Fibroblast of the conjunctiva (primary cell): Measurements from ENCODE around the gene WDFY2.

Experiments
- DNase-seq: peaks from one replicate; pipeline ENCODE4 v3.0.0-alpha.2; 2010; ENCODE audit warnings: low read depth

The WDFY2 gene

GRCh38 chr13:51601601-51602565, 17.6 kb downstream of the WDFY2 start:
- no peak for DNase-seq

GRCh38 chr13:51603716-51604115, 19.5 kb downstream of the WDFY2 start:
- DNase-seq, result no peak

GRCh38 chr13:51605698-51606097, 21.4 kb downstream of the WDFY2 start:
- DNase-seq, result no peak

DNA sequence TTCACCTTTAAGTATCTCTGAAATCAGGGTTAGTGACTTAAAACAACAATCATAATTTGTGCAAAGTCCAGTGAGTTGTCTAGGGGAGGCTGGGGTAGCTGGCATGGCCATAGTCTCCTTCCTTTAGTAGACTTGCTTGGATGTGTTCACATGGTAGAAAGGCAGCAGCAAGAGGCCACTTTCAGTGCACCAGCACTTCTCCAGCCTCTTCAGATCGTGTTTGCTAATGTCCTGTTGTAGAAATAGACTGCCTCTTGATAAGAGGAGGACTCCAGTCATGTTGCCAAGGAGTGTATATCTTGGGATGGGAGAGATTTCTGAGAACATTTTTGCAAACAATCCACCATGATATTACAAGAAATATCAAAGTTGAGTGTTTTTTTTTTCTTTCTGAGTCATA, 22.9 kb downstream of the WDFY2 start:
- no peak for DNase-seq

DNA sequence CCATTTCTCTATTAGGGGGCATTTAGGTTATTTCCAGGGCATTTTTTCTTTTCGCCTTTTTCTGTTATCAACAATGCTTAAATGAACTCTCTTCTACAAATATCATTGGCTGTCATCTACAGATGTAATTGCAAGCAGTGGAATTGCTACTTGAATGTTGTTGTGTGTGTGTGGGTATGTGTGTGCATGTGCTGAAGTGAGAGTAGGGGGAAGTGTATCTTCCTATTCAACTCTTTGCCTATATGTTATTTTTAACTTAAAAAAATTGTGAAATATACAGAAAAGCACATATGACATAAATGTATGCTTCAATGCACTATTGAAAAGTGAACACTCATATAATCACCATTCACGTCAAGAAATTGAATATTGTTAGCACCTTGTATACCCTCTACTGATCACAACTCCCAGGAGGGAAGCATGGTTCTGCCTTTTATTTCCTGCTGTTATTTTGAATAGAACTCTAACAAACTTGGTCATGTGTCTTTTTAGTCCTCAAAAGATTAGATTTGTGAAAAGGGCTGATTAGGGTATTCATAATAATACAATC, 24.7 kb downstream of the WDFY2 start:
- DNase-seq, result no peak

- DNase-seq, result no peak
Measured at GRCh38 chr13:51612867-51613266, 28.6 kb downstream of the WDFY2 start.

DNA sequence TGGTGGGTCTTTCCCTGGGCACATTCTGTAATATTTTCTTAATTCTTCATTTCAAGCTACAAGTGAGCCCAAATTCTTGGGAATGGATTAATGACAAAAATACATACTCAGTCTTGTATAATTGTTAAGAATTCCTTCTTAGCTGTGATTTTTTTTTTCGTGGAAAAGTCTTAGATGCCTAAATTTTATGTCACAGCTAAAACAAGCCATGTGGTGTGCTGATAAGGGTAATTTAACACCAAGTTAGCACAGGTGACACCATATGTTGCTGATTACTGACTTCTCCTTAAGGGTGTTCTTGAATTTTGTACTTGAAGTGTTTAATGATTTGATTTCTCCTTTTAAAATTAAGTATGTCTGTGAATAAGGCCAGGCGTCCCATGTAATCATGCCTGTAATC, 29.3 kb downstream of the WDFY2 start:
- DNase-seq, result no peak

- DNase-seq, result no peak
Measured at GRCh38 chr13:51614350-51614786, 30.1 kb downstream of the WDFY2 start.

DNA sequence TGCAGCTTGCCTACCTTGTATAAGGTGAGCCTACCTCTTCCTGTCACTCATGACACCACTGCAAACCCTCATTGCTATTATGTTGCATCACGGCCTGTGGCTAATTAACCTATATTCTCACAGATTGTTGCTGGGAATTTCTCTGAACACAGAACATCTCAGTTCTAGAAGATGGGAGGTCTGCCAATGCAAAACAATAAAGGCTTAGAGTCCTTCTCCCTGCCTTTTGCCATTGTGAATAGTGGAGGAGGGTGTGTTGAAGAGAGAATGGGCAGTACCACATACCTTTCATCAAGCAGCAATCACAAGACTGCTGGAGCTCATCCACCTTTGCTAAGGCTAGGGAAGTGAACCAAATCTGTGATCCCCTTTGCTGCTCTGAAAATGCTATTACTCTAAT, 34.4 kb downstream of the WDFY2 start:
- DNase-seq, result no peak

GRCh38 chr13:51619614-51620013, 35.4 kb downstream of the WDFY2 start:
- no peak for DNase-seq

GRCh38 chr13:51620165-51620983, 36.1 kb downstream of the WDFY2 start:
- no peak for DNase-seq

DNA sequence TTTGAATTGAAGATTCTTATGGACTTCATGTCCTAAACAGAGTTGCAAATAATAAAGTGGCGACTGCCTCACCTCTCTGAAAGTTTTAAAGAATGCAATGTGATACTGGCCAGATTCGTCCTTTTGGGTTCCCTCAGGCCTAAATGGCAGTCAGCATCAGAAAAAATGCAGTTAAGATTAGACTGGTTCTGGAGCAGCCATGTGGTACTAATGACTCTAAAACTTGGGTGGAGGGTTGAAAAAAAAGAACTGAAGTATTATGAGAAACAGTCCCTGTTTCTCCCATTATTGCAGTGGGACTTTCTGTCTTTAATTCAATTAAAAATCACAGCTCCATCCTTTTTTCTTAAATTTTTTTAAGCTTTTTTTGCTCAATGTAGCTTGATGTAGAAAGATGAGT, 37.3 kb downstream of the WDFY2 start:
- no peak for DNase-seq

GRCh38 chr13:51623473-51623872, 39.2 kb downstream of the WDFY2 start:
- no peak for DNase-seq

- DNase-seq, result no peak
Measured at GRCh38 chr13:51624207-51624606, 39.9 kb downstream of the WDFY2 start.

DNA sequence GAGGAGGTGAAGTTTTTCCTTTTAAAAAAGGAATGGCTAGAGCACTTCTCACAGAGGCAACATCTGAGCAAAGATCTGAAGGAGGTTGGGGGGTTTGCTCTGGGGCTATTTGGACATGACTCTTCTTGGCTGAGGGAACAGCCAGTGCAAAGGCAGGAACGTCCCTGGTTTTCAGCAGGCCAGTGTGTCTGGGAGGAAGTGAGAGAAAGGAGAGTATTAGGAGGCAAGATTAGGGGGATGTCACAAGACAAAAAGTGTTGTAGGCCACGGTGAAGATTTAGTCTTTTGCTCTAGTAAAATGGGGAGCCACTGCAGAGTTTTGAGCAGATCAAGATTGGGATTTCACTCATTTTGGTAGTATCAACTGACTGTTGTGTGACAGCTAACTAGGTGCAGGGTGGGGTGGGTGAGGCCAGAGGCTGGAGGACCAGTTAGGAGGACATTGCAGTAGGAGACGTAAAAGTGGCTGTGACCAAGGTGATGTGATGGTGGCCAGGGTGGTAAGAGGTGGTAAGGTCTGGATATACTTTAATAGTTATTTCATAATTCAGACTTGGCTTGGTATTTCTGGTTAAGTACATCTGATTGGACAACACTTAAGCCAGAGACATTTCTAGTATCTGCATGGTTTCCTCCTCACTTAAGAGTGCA, 40.6 kb downstream of the WDFY2 start:
- DNase-seq, result no peak

- no peak for DNase-seq
Measured at GRCh38 chr13:51625555-51626345, 41.5 kb downstream of the WDFY2 start.

- no peak for DNase-seq
Measured at GRCh38 chr13:51626749-51627148, 42.5 kb downstream of the WDFY2 start.

DNA sequence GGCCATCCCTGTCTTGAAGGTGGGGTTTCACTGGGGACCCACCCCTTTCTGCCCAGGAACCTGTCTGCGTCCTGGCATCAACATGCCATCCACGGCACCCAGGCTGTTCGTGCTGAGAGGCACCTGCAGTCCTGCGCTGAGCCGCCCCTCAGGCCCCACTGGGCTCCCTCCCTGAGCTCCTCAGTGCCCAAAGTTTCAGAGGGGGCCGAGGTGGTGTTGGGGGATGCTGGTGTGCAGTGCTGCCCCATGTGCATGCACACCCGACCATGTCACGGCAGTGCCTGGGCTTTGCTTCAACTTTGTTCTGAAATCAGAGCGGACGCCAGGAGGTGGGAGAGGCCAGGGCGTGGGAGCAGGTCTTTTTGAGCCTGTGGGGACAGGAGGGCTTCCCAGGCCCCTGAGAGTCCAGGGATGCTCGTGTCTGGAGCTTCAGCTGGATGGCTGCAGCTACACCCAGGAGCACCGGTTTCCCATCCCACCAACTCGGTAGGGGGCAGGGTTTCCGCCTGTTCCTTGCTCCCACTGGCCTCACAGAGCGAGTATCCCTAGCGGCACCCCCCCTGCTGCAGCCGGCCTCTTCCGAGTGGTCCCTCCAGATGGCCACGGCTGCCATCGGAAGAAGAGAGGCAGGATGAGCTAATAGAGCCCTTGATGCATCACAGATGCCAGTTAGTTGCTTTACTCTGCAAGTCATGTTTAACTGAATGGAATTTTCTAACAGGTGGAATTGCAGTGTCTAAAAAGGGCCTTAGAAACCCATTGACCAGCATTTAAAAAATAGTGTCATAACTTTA, 44.0 kb downstream of the WDFY2 start:
- no peak for DNase-seq

GRCh38 chr13:51629491-51630287, 45.4 kb downstream of the WDFY2 start:
- no peak for DNase-seq

DNA sequence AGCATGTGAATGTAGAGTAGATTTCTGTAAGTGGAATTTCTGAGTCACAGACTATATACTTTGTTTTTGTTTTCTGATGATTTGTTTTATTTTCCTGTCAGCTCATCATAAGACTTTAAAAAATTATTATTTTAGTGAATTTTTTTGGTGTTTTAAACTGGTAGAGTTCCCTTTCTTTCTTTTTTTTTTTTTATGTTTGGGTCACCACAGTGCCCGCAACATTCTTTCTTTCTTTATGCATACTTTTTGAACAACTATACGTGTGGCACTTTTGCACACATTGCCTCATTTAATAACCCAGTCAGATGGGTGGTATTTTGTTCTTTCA, 46.0 kb downstream of the WDFY2 start:
- no peak for DNase-seq
